GM19397 (cell line): Measurements from ENCODE around the gene PPP1R14B.

ENCODE experiments used
- ATAC-seq: cut with Tn5 transposase; IDR thresholded peaks from one replicate; pipeline ENCODE4 v1.9.1; 2021; ENCODE audit warnings: mild to moderate bottlenecking, moderate library complexity; ENCODE audit not compliant: unreplicated experiment

The PPP1R14B gene

GRCh38 chr11:64262271-64263002, 15.7 kb upstream of the PPP1R14B start:
- ATAC-seq: no peak

GRCh38 chr11:64261556-64262080, 14.9 kb upstream of the PPP1R14B start:
- no peak for ATAC-seq

GRCh38 chr11:64260147-64260708, 13.5 kb upstream of the PPP1R14B start:
- ATAC-seq: no peak

GRCh38 chr11:64259533-64260067, 12.9 kb upstream of the PPP1R14B start:
- no peak for ATAC-seq

GRCh38 chr11:64258946-64259532, 12.3 kb upstream of the PPP1R14B start:
- ATAC-seq: no peak

- ATAC-seq: no peak
These were observed 11.6 kb upstream of the PPP1R14B start for GRCh38 chr11:64258356-64258755.

GRCh38 chr11:64256300-64256699, 9.6 kb upstream of the PPP1R14B start:
- no peak for ATAC-seq

GRCh38 chr11:64255135-64256128, 8.7 kb upstream of the PPP1R14B start:
- ATAC-seq: no peak

- ATAC-seq: no peak
These were observed 7.6 kb upstream of the PPP1R14B start for GRCh38 chr11:64254326-64254725.

GRCh38 chr11:64253481-64253880, 6.7 kb upstream of the PPP1R14B start:
- ATAC-seq: no peak

- ATAC-seq: no peak
These were observed 6.3 kb upstream of the PPP1R14B start for GRCh38 chr11:64253043-64253442.

GRCh38 chr11:64252003-64252872, 5.5 kb upstream of the PPP1R14B start:
- no peak for ATAC-seq

GRCh38 chr11:64251753-64252002, 4.9 kb upstream of the PPP1R14B start:
- no peak for ATAC-seq

GRCh38 chr11:64251016-64251752, 4.4 kb upstream of the PPP1R14B start, which contains the start of gene PLCB3:
TSS of gene PLCB3 (plus strand) at chr11:64251530. CDS start at chr11:64251650, 120 bp downstream.
- peak; percentile 43 for ATAC-seq

- no peak for ATAC-seq
These were observed 3.8 kb upstream of the PPP1R14B start for GRCh38 chr11:64250415-64251015.

- ATAC-seq: no peak
These were observed 3.0 kb upstream of the PPP1R14B start for GRCh38 chr11:64249563-64250414.

- no peak for ATAC-seq
These were observed 2.3 kb upstream of the PPP1R14B start for GRCh38 chr11:64249038-64249437.

GRCh38 chr11:64248578-64248977, 1.8 kb upstream of the PPP1R14B start:
- no peak for ATAC-seq
